Prostate gland (tissue), 2 donors: ENCODE data around the gene ABLIM3. TPM values are rescaled to one million over a fixed set of nuclear protein-coding genes. Genes with fewer than 3 reads are reported as not detected.

ENCODE experiments used
- DNase-seq: peaks from one replicate; pipeline ENCODE4 v3.0.0-alpha.2; 2019; ENCODE audit warnings: low spot score
- H3K27ac ChIP-seq, 2 donors: fragments of 200-600 bp; sonication (generic); 2 replicates each; pipeline ENCODE4 v1.5.1; 2017 to 2019
- H3K27me3 ChIP-seq: fragments of 200-600 bp; sonication (generic); replicated peaks from 2 replicates; pipeline ENCODE4 v1.5.1; 2019; ENCODE audit not compliant: insufficient read depth
- H3K36me3 ChIP-seq, 2 donors: fragments of 200-600 bp; sonication (generic); 1 replicate in 1 of 2; 2 replicates in 1 of 2; pipeline versions ENCODE4 v1.5.1 to v1.8.1; 2017 to 2019
- H3K4me1 ChIP-seq: fragments of 200-600 bp; sonication (generic); replicated peaks from 2 replicates; pipeline ENCODE4 v1.5.1; 2019
- H3K4me3 ChIP-seq, 2 donors: fragments of 200-600 bp; sonication (generic); 2 replicates each; pipeline ENCODE4 v1.5.1; 2017 to 2019
- H3K9me3 ChIP-seq: fragments of 200-600 bp; sonication (generic); 2 replicates; pipeline ENCODE4 v1.5.1; 2017
- CTCF ChIP-seq, 4 experiments: fragments of 200-600 bp in 2 of 4; fragments of 450-650 bp in 2 of 4; sonication (generic) in 2 of 4; IDR thresholded peaks; 1 replicate in 3 of 4; 2 replicates in 1 of 4; pipeline ENCODE4 v1.5.1; 2016 to 2019; ENCODE audit warnings: antibody characterized with exemption in 4 of 4, mild to moderate bottlenecking in 2 of 4, moderate library complexity in 2 of 4
- POLR2A ChIP-seq: fragments of 450-650 bp; IDR thresholded peaks from one replicate; pipeline ENCODE4 v1.6.1; 2016; ENCODE audit warnings: antibody characterized with exemption, mild to moderate bottlenecking
- POLR2AphosphoS5 ChIP-seq: sonication (generic); formaldehyde crosslinking; IDR thresholded peaks from one replicate; pipeline ENCODE4 v1.6.1; 2017; ENCODE audit warnings: antibody characterized with exemption
- WGBS: methylation state at CpG from one replicate; pipeline ENCODE4 v1.1.5; 2018; 5-methylcytosine and 5-hydroxymethylcytosine counted together
- intact Hi-C: fragments of 100-400 bp; cut with DNase I; formaldehyde crosslinking; loops from one replicate; pipeline ENCODE4 v1.14.2; 2022
- total RNA-seq, 2 donors: library from RNA; depleted of rRNA; stranded (reverse); fragments of >200 nt; gene quantifications; one replicate each; pipeline ENCODE4 v1.1.0, GENCODE V29; 2016

Gene ABLIM3
- total RNA-seq, 2 donors from 2014 or later: 9.0 to 11.7 TPM

DNA sequence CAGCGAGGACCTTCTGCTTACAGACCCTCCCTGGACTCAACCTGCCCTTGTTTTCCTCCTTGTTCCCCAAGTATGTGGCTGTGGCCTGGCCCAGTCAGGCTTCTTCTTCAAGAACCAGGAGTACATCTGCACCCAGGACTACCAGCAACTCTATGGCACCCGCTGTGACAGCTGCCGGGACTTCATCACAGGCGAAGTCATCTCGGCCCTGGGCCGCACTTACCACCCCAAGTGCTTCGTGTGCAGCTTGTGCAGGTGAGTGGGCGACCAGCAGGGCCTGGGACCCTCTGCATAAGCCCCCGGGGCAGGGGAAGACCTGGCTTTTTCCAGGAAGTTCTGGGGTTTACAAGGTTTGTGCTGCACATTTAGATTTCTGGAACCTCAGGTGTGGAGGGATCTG, 56.9 kb downstream of the ABLIM3 start:
- 97% methylated on average over 9 of the region's 9 CpGs for WGBS
- intact Hi-C loops: no loop called here
- H3K9me3 ChIP-seq: no peaks in the 10 kb centered on the region
- H3K4me1 ChIP-seq: no peaks in the 10 kb centered on the region
- H3K27ac ChIP-seq: no peak overlapping the region
- TF ChIP-seq POLR2AphosphoS5: no peak
- no peak for TF ChIP-seq CTCF (IDR thresholded peaks at IDR 0.05)
- TF ChIP-seq POLR2A: no peak
- no peaks in the 10 kb centered on the region for H3K36me3 ChIP-seq
- H3K27me3 ChIP-seq: no peaks in the 10 kb centered on the region
- DNase-seq: no peak
- H3K4me3 ChIP-seq: no peak overlapping the region

DNA sequence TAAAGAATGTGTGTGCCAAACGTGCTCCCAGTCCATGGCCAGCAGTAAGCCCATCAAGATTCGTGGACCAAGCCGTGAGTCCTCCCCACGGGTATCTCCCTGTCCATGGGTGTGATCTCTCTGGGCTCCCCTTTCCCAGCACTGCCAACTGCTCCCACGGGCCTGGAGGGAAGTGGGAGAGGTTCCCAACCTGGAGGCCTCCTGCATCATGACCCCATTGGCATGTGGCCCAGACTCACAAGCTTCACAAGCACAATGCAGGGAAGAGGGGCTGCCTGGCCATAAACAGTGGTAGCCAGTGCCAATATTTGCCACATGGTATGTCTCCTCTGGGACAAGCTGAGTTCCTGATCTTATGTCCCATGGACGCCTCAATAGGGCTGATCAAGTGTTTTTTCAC, 59.1 kb downstream of the ABLIM3 start:
- DNase-seq: no peak
- 74% methylated on average over 6 of the region's 6 CpGs for WGBS
- no peak overlapping the region for H3K27ac ChIP-seq
- no peak overlapping the region for H3K4me3 ChIP-seq
- no peaks in the 10 kb centered on the region for H3K4me1 ChIP-seq
- H3K36me3 ChIP-seq: no peaks in the 10 kb centered on the region
- intact Hi-C loops: no loop called here
- no peaks in the 10 kb centered on the region for H3K9me3 ChIP-seq
- no peak for TF ChIP-seq CTCF (IDR thresholded peaks at IDR 0.05)
- TF ChIP-seq POLR2A: no peak
- TF ChIP-seq POLR2AphosphoS5: no peak
- no peaks in the 10 kb centered on the region for H3K27me3 ChIP-seq

- WGBS: 59% methylated on average over 6 of the region's 6 CpGs
- intact Hi-C loops: no loop called here
- no peaks in the 10 kb centered on the region for H3K36me3 ChIP-seq
- TF ChIP-seq POLR2AphosphoS5 (no peak), CTCF (IDR thresholded peaks at IDR 0.05) (no peak), POLR2A (no peak)
- no peak for DNase-seq
- H3K4me1 ChIP-seq: no peaks in the 10 kb centered on the region
- no peak overlapping the region for H3K4me3 ChIP-seq
- no peaks in the 10 kb centered on the region for H3K27me3 ChIP-seq
- no peaks in the 10 kb centered on the region for H3K9me3 ChIP-seq
- no peak overlapping the region for H3K27ac ChIP-seq
Measured at GRCh38 chr5:149201121-149201637, 59.9 kb downstream of the ABLIM3 start.

DNA sequence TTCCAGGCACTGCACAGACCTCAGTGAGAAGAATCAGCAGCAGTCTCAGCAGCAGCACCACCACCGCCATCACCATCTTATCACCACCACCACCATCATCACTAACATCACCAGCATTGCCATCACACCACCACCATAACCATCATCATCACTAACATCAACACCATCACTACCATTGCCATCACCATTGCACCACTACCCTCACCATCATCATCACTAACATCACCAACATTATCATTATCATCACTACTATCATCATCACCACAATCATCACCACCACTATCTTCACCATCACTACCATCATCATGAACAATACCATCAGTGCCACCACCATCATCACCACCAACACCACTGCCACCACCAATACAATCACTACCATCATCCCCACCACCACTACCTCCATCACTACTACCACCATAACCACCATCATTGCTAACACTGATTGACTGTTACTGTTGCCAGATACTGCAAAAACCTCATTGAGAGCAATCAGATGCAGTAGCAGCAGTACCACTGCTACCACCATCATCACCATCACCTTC, 61.7 kb downstream of the ABLIM3 start:
- Histone ChIP-seq H3K9me3 (no peaks in the 10 kb centered on the region), H3K4me1 (no peaks in the 10 kb centered on the region), H3K27me3 (no peaks in the 10 kb centered on the region), H3K4me3 (no peak overlapping the region), H3K27ac (no peak overlapping the region), H3K36me3 (no peaks in the 10 kb centered on the region)
- WGBS: 100% methylated on average over 1 of the region's 1 CpG
- intact Hi-C loops: no loop called here
- DNase-seq: no peak
- TF ChIP-seq POLR2A (no peak), POLR2AphosphoS5 (no peak), CTCF (IDR thresholded peaks at IDR 0.05) (no peak)

GRCh38 chr5:149203921-149204441, 62.7 kb downstream of the ABLIM3 start:
- TF ChIP-seq CTCF (IDR thresholded peaks at IDR 0.05) (no peak), POLR2A (no peak), POLR2AphosphoS5 (no peak)
- no peak overlapping the region for H3K27ac ChIP-seq
- no peak for DNase-seq
- no peaks in the 10 kb centered on the region for H3K4me1 ChIP-seq
- intact Hi-C loops: no loop called here
- H3K9me3 ChIP-seq: no peaks in the 10 kb centered on the region
- WGBS: 87% methylated on average over 4 of the region's 4 CpGs
- no peak overlapping the region for H3K4me3 ChIP-seq
- H3K27me3 ChIP-seq: no peaks in the 10 kb centered on the region
- H3K36me3 ChIP-seq: no peaks in the 10 kb centered on the region
